Measurements from ENCODE around the gene PLEKHA7. TPM values are rescaled to one million over a fixed set of nuclear protein-coding genes. Genes with fewer than 3 reads are reported as not detected.
"Not testable (repeated sequence)": the region's sequence is repeated elsewhere in the genome, so short reads cannot be mapped to it uniquely, and the experiment has no call there.

Gene PLEKHA7
- total RNA-seq, 1 experiment from 2014 or later: 4.4 TPM

- H3K9ac ChIP-seq (ENCODE audit: low read length): no peak overlapping the region
- H3K9me3 ChIP-seq (ENCODE audit: low read length): no peaks in the 10 kb centered on the region
- no peaks in the 10 kb centered on the region for H3K27me3 ChIP-seq (ENCODE audit: low read length)
- H3K79me2 ChIP-seq (ENCODE audit: low read length): no peaks in the 10 kb centered on the region
- no peaks in the 10 kb centered on the region for H4K20me1 ChIP-seq (ENCODE audit: insufficient read depth, low read depth, low read length)
- H2AFZ ChIP-seq (ENCODE audit: low read length): no peak overlapping the region
- H3K4me2 ChIP-seq (ENCODE audit: low read depth, low read length, poor library complexity, severe bottlenecking): no peak overlapping the region
- no peaks in the 10 kb centered on the region for H3K36me3 ChIP-seq (ENCODE audit: insufficient read depth, low read length)
- H3K9me2 ChIP-seq (replicated peaks; ENCODE audit: insufficient read depth, low read length): no peaks in the 10 kb centered on the region
- H3K4me1 ChIP-seq (ENCODE audit: low read length): no peaks in the 10 kb centered on the region
- H3K4me3 ChIP-seq (ENCODE audit: low read length): no peak overlapping the region
- no peak for DNase-seq
- no peak overlapping the region for H3K27ac ChIP-seq (ENCODE audit: low read length)
These were observed 12.4 kb downstream of the PLEKHA7 start for GRCh38 chr11:17001806-17002205.

GRCh38 chr11:17000987-17001386, 13.2 kb downstream of the PLEKHA7 start:
- Histone ChIP-seq H3K4me2 (ENCODE audit: low read depth, low read length, poor library complexity, severe bottlenecking) (no peak overlapping the region), H3K79me2 (ENCODE audit: low read length) (no peaks in the 10 kb centered on the region), H3K27me3 (ENCODE audit: low read length) (no peaks in the 10 kb centered on the region), H3K9ac (ENCODE audit: low read length) (no peak overlapping the region), H3K9me2 (replicated peaks; ENCODE audit: insufficient read depth, low read length) (no peaks in the 10 kb centered on the region), H3K4me3 (ENCODE audit: low read length) (no peak overlapping the region), H2AFZ (ENCODE audit: low read length) (no peak overlapping the region), H3K4me1 (ENCODE audit: low read length) (no peaks in the 10 kb centered on the region), H3K9me3 (ENCODE audit: low read length) (no peaks in the 10 kb centered on the region), H3K36me3 (ENCODE audit: insufficient read depth, low read length) (no peaks in the 10 kb centered on the region), H4K20me1 (ENCODE audit: insufficient read depth, low read depth, low read length) (no peaks in the 10 kb centered on the region), H3K27ac (ENCODE audit: low read length) (no peak overlapping the region)
- DNase-seq: no peak

- not testable (repeated sequence) for H3K9me2 ChIP-seq (replicated peaks; ENCODE audit: insufficient read depth, low read length); H3K27me3 ChIP-seq (ENCODE audit: low read length); DNase-seq; H3K4me2 ChIP-seq (ENCODE audit: low read depth, low read length, poor library complexity, severe bottlenecking); H3K36me3 ChIP-seq (ENCODE audit: insufficient read depth, low read length); H3K79me2 ChIP-seq (ENCODE audit: low read length); H4K20me1 ChIP-seq (ENCODE audit: insufficient read depth, low read depth, low read length); H3K9me3 ChIP-seq (ENCODE audit: low read length); H2AFZ ChIP-seq (ENCODE audit: low read length); H3K27ac ChIP-seq (ENCODE audit: low read length); H3K4me1 ChIP-seq (ENCODE audit: low read length); H3K4me3 ChIP-seq (ENCODE audit: low read length); H3K9ac ChIP-seq (ENCODE audit: low read length)
These were observed 14.0 kb downstream of the PLEKHA7 start for GRCh38 chr11:17000253-17000652.

- Histone ChIP-seq H3K36me3 (ENCODE audit: insufficient read depth, low read length) (no peaks in the 10 kb centered on the region), H3K9me2 (replicated peaks; ENCODE audit: insufficient read depth, low read length) (no peaks in the 10 kb centered on the region), H3K27ac (ENCODE audit: low read length) (no peak overlapping the region), H2AFZ (ENCODE audit: low read length) (no peak overlapping the region), H3K27me3 (ENCODE audit: low read length) (no peaks in the 10 kb centered on the region), H3K4me3 (ENCODE audit: low read length) (no peak overlapping the region), H3K9me3 (ENCODE audit: low read length) (no peaks in the 10 kb centered on the region), H4K20me1 (ENCODE audit: insufficient read depth, low read depth, low read length) (no peaks in the 10 kb centered on the region), H3K79me2 (ENCODE audit: low read length) (no peaks in the 10 kb centered on the region), H3K4me1 (ENCODE audit: low read length) (no peaks in the 10 kb centered on the region), H3K4me2 (ENCODE audit: low read depth, low read length, poor library complexity, severe bottlenecking) (no peak overlapping the region), H3K9ac (ENCODE audit: low read length) (no peak overlapping the region)
- DNase-seq: no peak
These were observed 15.1 kb downstream of the PLEKHA7 start for GRCh38 chr11:16999116-16999515.

- Histone ChIP-seq H3K27me3 (ENCODE audit: low read length) (no peaks in the 10 kb centered on the region), H4K20me1 (ENCODE audit: insufficient read depth, low read depth, low read length) (no peaks in the 10 kb centered on the region), H3K79me2 (ENCODE audit: low read length) (no peaks in the 10 kb centered on the region), H3K9ac (ENCODE audit: low read length) (no peak overlapping the region), H3K9me3 (ENCODE audit: low read length) (no peaks in the 10 kb centered on the region), H3K4me2 (ENCODE audit: low read depth, low read length, poor library complexity, severe bottlenecking) (no peak overlapping the region), H3K4me3 (ENCODE audit: low read length) (no peak overlapping the region), H3K36me3 (ENCODE audit: insufficient read depth, low read length) (no peaks in the 10 kb centered on the region), H3K9me2 (replicated peaks; ENCODE audit: insufficient read depth, low read length) (no peaks in the 10 kb centered on the region), H3K4me1 (ENCODE audit: low read length) (no peaks in the 10 kb centered on the region), H2AFZ (ENCODE audit: low read length) (no peak overlapping the region), H3K27ac (ENCODE audit: low read length) (no peak overlapping the region)
- DNase-seq: no peak
These were observed 16.6 kb downstream of the PLEKHA7 start for GRCh38 chr11:16997624-16998023.

GRCh38 chr11:16993495-16993894, 20.7 kb downstream of the PLEKHA7 start:
- Histone ChIP-seq H3K79me2 (ENCODE audit: low read length) (no peaks in the 10 kb centered on the region), H2AFZ (ENCODE audit: low read length) (no peak overlapping the region)

GRCh38 chr11:16992846-16993245, 21.4 kb downstream of the PLEKHA7 start:
- no peak for DNase-seq
- H3K79me2 ChIP-seq (ENCODE audit: low read length): no peaks in the 10 kb centered on the region
- no peak overlapping the region for H3K4me3 ChIP-seq (ENCODE audit: low read length)
- H3K9me3 ChIP-seq (ENCODE audit: low read length): no peaks in the 10 kb centered on the region
- H2AFZ ChIP-seq (ENCODE audit: low read length): no peak overlapping the region
- H3K4me1 ChIP-seq (ENCODE audit: low read length): no peaks in the 10 kb centered on the region
- no peaks in the 10 kb centered on the region for H3K9me2 ChIP-seq (replicated peaks; ENCODE audit: insufficient read depth, low read length)
- H4K20me1 ChIP-seq (ENCODE audit: insufficient read depth, low read depth, low read length): no peaks in the 10 kb centered on the region
- H3K27me3 ChIP-seq (ENCODE audit: low read length): no peaks in the 10 kb centered on the region
- no peak overlapping the region for H3K4me2 ChIP-seq (ENCODE audit: low read depth, low read length, poor library complexity, severe bottlenecking)
- H3K36me3 ChIP-seq (ENCODE audit: insufficient read depth, low read length): no peaks in the 10 kb centered on the region
- H3K27ac ChIP-seq (ENCODE audit: low read length): no peak overlapping the region
- no peak overlapping the region for H3K9ac ChIP-seq (ENCODE audit: low read length)

More at GRCh38 chr11:16993495-16993894, 20.7 kb downstream of the PLEKHA7 start:
- H3K4me1 ChIP-seq (ENCODE audit: low read length): no peaks in the 10 kb centered on the region
- no peaks in the 10 kb centered on the region for H3K9me2 ChIP-seq (replicated peaks; ENCODE audit: insufficient read depth, low read length)
- no peak overlapping the region for H3K4me2 ChIP-seq (ENCODE audit: low read depth, low read length, poor library complexity, severe bottlenecking)
- no peaks in the 10 kb centered on the region for H3K9me3 ChIP-seq (ENCODE audit: low read length)
- no peaks in the 10 kb centered on the region for H3K27me3 ChIP-seq (ENCODE audit: low read length)
- no peaks in the 10 kb centered on the region for H3K36me3 ChIP-seq (ENCODE audit: insufficient read depth, low read length)
- H3K27ac ChIP-seq (ENCODE audit: low read length): no peak overlapping the region
- DNase-seq: no peak
- no peak overlapping the region for H3K4me3 ChIP-seq (ENCODE audit: low read length)
- H4K20me1 ChIP-seq (ENCODE audit: insufficient read depth, low read depth, low read length): no peaks in the 10 kb centered on the region
- H3K9ac ChIP-seq (ENCODE audit: low read length): no peak overlapping the region

GRCh38 chr11:16989554-16989953, 24.7 kb downstream of the PLEKHA7 start:
- no peak overlapping the region for H3K4me2 ChIP-seq (ENCODE audit: low read depth, low read length, poor library complexity, severe bottlenecking)
- H3K79me2 ChIP-seq (ENCODE audit: low read length): no peaks in the 10 kb centered on the region

GRCh38 chr11:16987205-16987568, 27.0 kb downstream of the PLEKHA7 start:
- Histone ChIP-seq H3K9me2 (replicated peaks; ENCODE audit: insufficient read depth, low read length) (no peaks in the 10 kb centered on the region), H3K79me2 (ENCODE audit: low read length) (no peaks in the 10 kb centered on the region), H3K4me3 (ENCODE audit: low read length) (no peak overlapping the region), H3K4me2 (ENCODE audit: low read depth, low read length, poor library complexity, severe bottlenecking) (no peak overlapping the region), H3K9me3 (ENCODE audit: low read length) (no peaks in the 10 kb centered on the region), H3K9ac (ENCODE audit: low read length) (no peak overlapping the region), H3K36me3 (ENCODE audit: insufficient read depth, low read length) (no peaks in the 10 kb centered on the region), H3K4me1 (ENCODE audit: low read length) (no peaks in the 10 kb centered on the region; the same call in 1 of the 2 replicates), H3K27me3 (ENCODE audit: low read length) (no peaks in the 10 kb centered on the region), H2AFZ (ENCODE audit: low read length) (no peak overlapping the region), H3K27ac (ENCODE audit: low read length) (no peak overlapping the region), H4K20me1 (ENCODE audit: insufficient read depth, low read depth, low read length) (no peaks in the 10 kb centered on the region)
- DNase-seq: peak; percentile 20

More at GRCh38 chr11:16989554-16989953, 24.7 kb downstream of the PLEKHA7 start:
- Histone ChIP-seq H3K9ac (ENCODE audit: low read length) (no peak overlapping the region), H4K20me1 (ENCODE audit: insufficient read depth, low read depth, low read length) (no peaks in the 10 kb centered on the region), H2AFZ (ENCODE audit: low read length) (no peak overlapping the region), H3K27me3 (ENCODE audit: low read length) (no peaks in the 10 kb centered on the region), H3K36me3 (ENCODE audit: insufficient read depth, low read length) (no peaks in the 10 kb centered on the region), H3K9me3 (ENCODE audit: low read length) (no peaks in the 10 kb centered on the region), H3K27ac (ENCODE audit: low read length) (no peak overlapping the region), H3K4me1 (ENCODE audit: low read length) (no peaks in the 10 kb centered on the region; the same call in 1 of the 2 replicates), H3K9me2 (replicated peaks; ENCODE audit: insufficient read depth, low read length) (no peaks in the 10 kb centered on the region), H3K4me3 (ENCODE audit: low read length) (no peak overlapping the region)
- no peak for DNase-seq

Measured in Karpas-422 (cell line).